ENCODE data around the gene SRRM2. TPM values are rescaled to one million over a fixed set of nuclear protein-coding genes. Genes with fewer than 3 reads are reported as not detected.
"Not testable (repeated sequence)": the region's sequence is repeated elsewhere in the genome, so short reads cannot be mapped to it uniquely, and the experiment has no call there.

SRRM2 gene
- total RNA-seq, 1 experiment from 2014 or later: 127 TPM

DNA sequence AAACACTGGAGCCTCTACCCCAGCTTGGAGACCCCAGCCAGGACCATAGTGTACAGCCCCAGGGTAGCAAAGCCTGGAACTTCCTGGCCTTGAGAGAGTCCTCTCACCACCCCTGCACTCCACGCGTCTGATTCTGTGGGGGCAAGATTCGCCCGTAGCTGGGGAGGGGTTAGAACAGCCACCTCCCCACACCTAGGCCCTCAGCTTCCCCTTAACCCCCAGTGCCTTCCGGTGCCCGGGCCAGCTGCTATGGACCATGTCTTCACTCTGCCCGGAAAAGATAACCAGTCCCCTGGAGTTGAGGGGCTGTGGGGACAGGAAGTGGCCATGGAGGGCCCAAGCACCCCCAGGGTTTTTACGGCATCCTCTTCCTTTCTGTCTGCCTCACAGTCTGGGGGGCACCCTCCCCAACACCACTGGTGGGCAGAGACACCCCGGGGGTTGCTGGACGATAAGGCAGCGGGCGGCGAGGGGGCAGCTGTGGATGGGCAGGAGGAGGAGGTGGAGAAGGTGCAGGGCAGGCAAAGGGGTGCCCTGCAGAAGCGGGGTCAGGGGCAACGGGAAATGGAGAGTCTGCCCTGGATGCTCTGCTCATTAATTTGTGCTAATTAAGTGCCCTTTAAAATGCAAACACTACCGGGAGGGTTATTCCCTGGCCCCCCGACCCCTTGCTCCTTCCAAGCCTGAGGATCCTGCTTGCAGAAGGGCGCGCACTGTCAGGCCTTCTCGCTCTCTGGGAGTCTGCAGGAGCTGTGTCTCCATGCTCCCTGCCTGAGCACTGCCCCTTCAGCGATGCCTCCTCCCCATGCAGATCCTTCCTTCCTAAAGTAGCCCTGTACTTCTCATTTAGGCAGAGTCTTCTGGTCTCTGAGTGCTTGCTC lies 34.8 kb upstream of the SRRM2 start:
- Histone ChIP-seq H3K4me2 (ENCODE audit: low read depth, low read length, poor library complexity, severe bottlenecking) (no peak overlapping the region), H3K4me3 (ENCODE audit: low read length) (no peak overlapping the region), H3K9me2 (replicated peaks; ENCODE audit: insufficient read depth, low read length) (no peaks in the 10 kb centered on the region)

DNA sequence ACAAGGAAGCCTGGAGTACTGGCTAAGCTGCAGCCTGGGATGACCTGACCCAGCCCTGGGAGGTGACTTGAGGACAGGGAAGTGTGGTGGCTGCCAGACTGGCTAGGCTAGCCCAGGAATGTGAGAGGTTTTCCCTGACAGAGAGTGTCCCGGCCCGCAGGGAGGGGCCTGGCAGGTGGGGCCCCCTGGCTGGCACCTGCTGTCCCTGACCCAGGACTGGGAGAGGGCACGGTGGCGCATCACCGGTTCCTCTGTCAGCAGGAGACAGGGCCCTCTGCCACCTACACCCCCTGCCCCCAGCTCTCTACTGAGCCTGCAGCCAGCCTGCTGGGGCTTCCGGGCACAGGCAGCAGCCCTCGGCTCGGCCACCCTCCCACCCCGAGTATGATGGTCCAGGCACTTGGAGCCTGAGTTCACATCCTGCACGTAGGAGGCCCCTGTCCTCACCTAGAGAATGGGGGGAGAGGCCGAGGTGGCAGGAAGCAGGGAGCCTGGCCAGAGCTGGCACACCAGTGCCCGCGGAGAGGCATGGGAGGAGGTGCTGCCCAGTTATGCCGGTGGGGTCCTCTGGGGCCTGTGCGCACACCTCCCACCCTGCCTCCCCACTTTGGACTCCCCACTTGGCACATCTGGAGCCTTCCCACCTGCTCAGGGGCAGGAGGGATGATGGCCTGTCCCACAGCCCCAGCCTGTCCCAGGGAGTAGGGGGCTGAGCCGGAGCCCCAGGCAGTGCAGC lies 32.9 kb upstream of the SRRM2 start:
- no peaks in the 10 kb centered on the region for H3K79me2 ChIP-seq (ENCODE audit: low read length)
- no peaks in the 10 kb centered on the region for H3K36me3 ChIP-seq (ENCODE audit: insufficient read depth, low read length)
- no peak for DNase-seq
- H3K4me2 ChIP-seq (ENCODE audit: low read depth, low read length, poor library complexity, severe bottlenecking): peak overlapping the region; percentile 76
- H3K4me3 ChIP-seq (ENCODE audit: low read length): peak overlapping the region; percentile 36; the same call in 1 of the 2 replicates
- H3K9ac ChIP-seq (ENCODE audit: low read length): no peak overlapping the region
- no peaks in the 10 kb centered on the region for H3K9me2 ChIP-seq (replicated peaks; ENCODE audit: insufficient read depth, low read length)
- H3K4me1 ChIP-seq (ENCODE audit: low read length): peaks cover 25% of the 10 kb centered on the region
- H2AFZ ChIP-seq (ENCODE audit: low read length): no peak overlapping the region
- no peaks in the 10 kb centered on the region for H3K9me3 ChIP-seq (ENCODE audit: low read length)
- H3K27me3 ChIP-seq (ENCODE audit: low read length): no peaks in the 10 kb centered on the region
- H4K20me1 ChIP-seq (ENCODE audit: insufficient read depth, low read depth, low read length): peaks cover 5% of the 10 kb centered on the region; the same call in 1 of the 2 replicates
- no peak overlapping the region for H3K27ac ChIP-seq (ENCODE audit: low read length)

More for the DNA sequence above, 34.8 kb upstream of the SRRM2 start:
- Histone ChIP-seq H3K79me2 (ENCODE audit: low read length) (no peaks in the 10 kb centered on the region), H3K9me3 (ENCODE audit: low read length) (no peaks in the 10 kb centered on the region), H3K36me3 (ENCODE audit: insufficient read depth, low read length) (no peaks in the 10 kb centered on the region), H3K27me3 (ENCODE audit: low read length) (no peaks in the 10 kb centered on the region), H2AFZ (ENCODE audit: low read length) (no peak overlapping the region), H3K4me1 (ENCODE audit: low read length) (peaks cover 25% of the 10 kb centered on the region), H3K27ac (ENCODE audit: low read length) (no peak overlapping the region), H4K20me1 (ENCODE audit: insufficient read depth, low read depth, low read length) (peaks cover 5% of the 10 kb centered on the region; the same call in 1 of the 2 replicates), H3K9ac (ENCODE audit: low read length) (no peak overlapping the region)
- no peak for DNase-seq

DNA sequence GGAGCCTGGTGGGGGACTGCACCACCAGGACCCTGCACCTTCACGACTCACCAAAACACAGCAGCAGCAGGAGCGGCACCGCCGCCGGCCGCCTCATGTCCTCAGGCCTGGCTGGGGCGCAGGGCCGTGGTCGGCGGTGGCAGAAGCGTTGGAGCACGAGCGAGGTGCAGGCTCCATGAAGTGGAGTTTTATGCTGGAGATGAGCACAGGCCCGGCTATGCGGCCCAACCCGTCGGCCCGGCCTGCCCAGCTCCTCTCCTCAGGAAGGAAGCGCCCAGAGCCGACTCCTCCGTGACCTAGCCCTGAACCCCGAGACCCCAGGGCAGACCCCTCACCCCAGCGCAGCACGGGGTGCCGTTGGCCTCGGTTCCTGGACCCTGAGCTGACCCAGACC lies 32.4 kb upstream of the SRRM2 start, which contains the start of gene PRSS27:
Gene PRSS27, minus strand, starts transcription at position 161 of the 394 bp plus-strand sequence. Its CDS starts 64 bp downstream, at position 97.
- Histone ChIP-seq H3K79me2 (ENCODE audit: low read length) (no peaks in the 10 kb centered on the region), H3K27ac (ENCODE audit: low read length) (no peak within 1 kb of the TSS), H3K4me2 (ENCODE audit: low read depth, low read length, poor library complexity, severe bottlenecking) (peak within 1 kb of the TSS; percentile 76), H3K4me3 (ENCODE audit: low read length) (peak within 1 kb of the TSS; percentile 66), H3K9me3 (ENCODE audit: low read length) (no peaks in the 10 kb centered on the region), H3K9ac (ENCODE audit: low read length) (peak within 1 kb of the TSS; percentile 84), H2AFZ (ENCODE audit: low read length) (peak within 1 kb of the TSS; percentile 79; the same call in 1 of the 2 replicates), H4K20me1 (ENCODE audit: insufficient read depth, low read depth, low read length) (peaks cover 2% of the 10 kb centered on the region; the same call in 1 of the 2 replicates), H3K36me3 (ENCODE audit: insufficient read depth, low read length) (no peaks in the 10 kb centered on the region), H3K9me2 (replicated peaks; ENCODE audit: insufficient read depth, low read length) (no peaks in the 10 kb centered on the region), H3K27me3 (ENCODE audit: low read length) (no peaks in the 10 kb centered on the region), H3K4me1 (ENCODE audit: low read length) (peaks cover 25% of the 10 kb centered on the region)
- no peak for DNase-seq

DNA sequence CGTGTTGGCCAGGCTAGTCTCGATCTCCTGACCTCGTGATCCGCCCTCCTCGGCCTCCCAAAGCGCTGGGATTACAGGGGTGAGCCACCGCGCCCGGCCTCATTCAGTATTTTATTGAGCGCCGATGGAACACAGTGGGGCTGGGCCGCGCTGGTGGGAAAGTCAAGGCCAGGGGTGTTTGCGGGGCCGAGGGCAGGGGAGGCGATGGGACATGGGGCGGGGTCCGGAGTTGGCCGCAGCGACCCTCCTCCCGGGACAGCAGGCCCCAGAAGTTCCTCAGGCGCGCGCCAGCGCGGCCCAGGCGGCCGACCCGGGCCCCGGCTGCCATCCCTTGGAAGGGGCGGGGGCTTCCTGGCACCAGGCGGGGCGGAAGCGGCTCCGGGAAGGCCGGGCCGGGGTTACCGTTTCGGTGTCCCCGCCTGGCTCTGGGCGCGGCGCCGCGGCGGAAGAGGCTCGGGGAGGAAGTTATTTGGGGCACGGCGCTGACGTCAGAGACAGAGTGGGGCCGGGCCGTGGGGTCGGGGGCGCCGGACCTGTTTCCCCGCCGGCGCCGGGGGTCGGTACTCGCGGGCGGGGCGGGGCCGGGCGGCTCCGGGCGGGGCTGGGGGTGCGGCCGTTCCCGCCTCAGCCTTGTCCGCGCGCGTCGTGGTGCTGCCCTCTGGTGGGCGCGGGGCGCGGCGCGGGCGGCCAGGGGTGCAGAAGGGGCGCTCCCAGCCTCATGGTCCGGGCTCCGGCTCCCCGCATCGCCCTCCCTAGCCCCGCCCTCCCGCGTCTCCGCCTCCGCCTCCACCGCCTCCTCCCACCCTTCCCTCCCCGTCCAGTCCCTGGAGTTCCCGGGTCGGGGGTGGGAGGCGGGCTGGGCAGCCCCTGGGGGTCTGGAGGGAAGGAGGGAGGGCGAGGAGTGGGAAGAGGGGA lies 31.5 kb upstream of the SRRM2 start:
- H4K20me1 ChIP-seq (ENCODE audit: insufficient read depth, low read depth, low read length): no peaks in the 10 kb centered on the region
- H3K4me1 ChIP-seq (ENCODE audit: low read length): peaks cover 16% of the 10 kb centered on the region
- peak overlapping the region; percentile 66 for H3K4me3 ChIP-seq (ENCODE audit: low read length)
- no peaks in the 10 kb centered on the region for H3K9me3 ChIP-seq (ENCODE audit: low read length)
- H3K27me3 ChIP-seq (ENCODE audit: low read length): no peaks in the 10 kb centered on the region
- no peaks in the 10 kb centered on the region for H3K36me3 ChIP-seq (ENCODE audit: insufficient read depth, low read length)
- no peaks in the 10 kb centered on the region for H3K79me2 ChIP-seq (ENCODE audit: low read length)
- H3K27ac ChIP-seq (ENCODE audit: low read length): no peak overlapping the region
- H2AFZ ChIP-seq (ENCODE audit: low read length): peak overlapping the region; percentile 79
- peak overlapping the region; percentile 84 for H3K9ac ChIP-seq (ENCODE audit: low read length)
- peak overlapping the region; percentile 76 for H3K4me2 ChIP-seq (ENCODE audit: low read depth, low read length, poor library complexity, severe bottlenecking)
- peak; percentile 96 for DNase-seq
- no peaks in the 10 kb centered on the region for H3K9me2 ChIP-seq (replicated peaks; ENCODE audit: insufficient read depth, low read length)

DNA sequence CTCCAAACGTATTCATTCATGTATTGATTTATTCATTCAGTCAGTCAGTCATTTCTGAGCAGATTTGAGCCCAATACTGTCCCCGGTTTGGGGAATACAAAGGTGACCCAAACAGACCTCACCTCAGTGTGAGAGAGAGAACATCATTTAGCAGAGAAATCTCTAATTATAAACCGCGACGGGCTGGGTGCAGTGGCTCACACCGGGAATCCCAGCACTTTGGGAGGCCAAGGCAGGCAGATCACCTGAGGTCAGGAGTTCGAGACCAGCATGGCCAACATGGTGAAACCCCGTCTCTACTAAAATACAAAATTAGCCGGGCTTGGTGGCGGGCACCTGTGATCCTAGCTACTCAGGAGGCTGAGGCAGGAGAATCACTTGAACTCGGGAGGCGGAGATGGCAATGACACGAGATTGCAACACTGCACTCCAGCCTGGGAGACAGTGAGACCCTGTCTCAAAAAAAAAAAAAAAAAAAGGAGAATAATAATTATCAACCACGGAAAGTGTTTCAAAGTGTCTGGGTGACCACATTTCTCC lies 30.7 kb upstream of the SRRM2 start:
- H3K9me2 ChIP-seq (replicated peaks; ENCODE audit: insufficient read depth, low read length); H3K36me3 ChIP-seq (ENCODE audit: insufficient read depth, low read length); H3K9me3 ChIP-seq (ENCODE audit: low read length); H3K27ac ChIP-seq (ENCODE audit: low read length); H3K27me3 ChIP-seq (ENCODE audit: low read length); H4K20me1 ChIP-seq (ENCODE audit: insufficient read depth, low read depth, low read length); H3K79me2 ChIP-seq (ENCODE audit: low read length): not testable (repeated sequence)
- Histone ChIP-seq H3K4me1 (ENCODE audit: low read length) (peaks cover 15% of the 10 kb centered on the region), H2AFZ (ENCODE audit: low read length) (peak overlapping the region; percentile 72), H3K4me3 (ENCODE audit: low read length) (peak overlapping the region; percentile 66), H3K4me2 (ENCODE audit: low read depth, low read length, poor library complexity, severe bottlenecking) (peak overlapping the region; percentile 76), H3K9ac (ENCODE audit: low read length) (peak overlapping the region; percentile 84)
- peak; percentile 49 for DNase-seq

DNA sequence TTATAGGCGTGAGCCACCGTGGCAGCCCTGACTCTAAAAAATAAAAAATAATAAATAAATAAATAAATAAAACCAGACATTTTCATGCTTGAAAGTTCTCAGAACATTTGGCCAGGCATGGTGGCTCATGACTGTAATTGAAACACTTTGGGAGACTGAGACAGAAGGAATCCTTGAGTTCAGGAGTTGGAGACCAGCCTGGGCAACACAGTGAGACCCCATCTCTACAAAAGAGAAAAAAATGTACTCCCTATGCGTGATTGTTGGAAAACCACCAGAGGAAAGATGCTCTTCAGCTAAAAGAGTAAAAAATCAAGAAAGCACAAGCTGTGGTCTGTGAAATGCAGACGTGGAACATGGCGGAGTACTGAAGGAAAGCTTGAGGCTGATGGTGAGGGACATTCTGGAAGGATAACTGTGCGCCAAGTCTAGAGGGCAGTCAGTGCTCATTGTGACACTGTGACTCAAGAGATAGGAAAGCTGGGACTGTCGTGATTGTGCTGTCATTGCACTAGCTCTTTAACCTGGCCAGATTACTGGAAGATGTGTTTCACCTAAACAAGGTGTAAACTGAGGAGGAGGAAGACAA lies 28.3 kb upstream of the SRRM2 start:
- H3K4me1 ChIP-seq (ENCODE audit: low read length): peaks cover 15% of the 10 kb centered on the region
- no peak overlapping the region for H3K27ac ChIP-seq (ENCODE audit: low read length)
- no peak overlapping the region for H3K9ac ChIP-seq (ENCODE audit: low read length)
- no peaks in the 10 kb centered on the region for H3K9me2 ChIP-seq (replicated peaks; ENCODE audit: insufficient read depth, low read length)
- no peak overlapping the region for H3K4me2 ChIP-seq (ENCODE audit: low read depth, low read length, poor library complexity, severe bottlenecking)
- no peak overlapping the region for H2AFZ ChIP-seq (ENCODE audit: low read length)
- H3K4me3 ChIP-seq (ENCODE audit: low read length): no peak overlapping the region
- H3K27me3 ChIP-seq (ENCODE audit: low read length): no peaks in the 10 kb centered on the region
- H3K9me3 ChIP-seq (ENCODE audit: low read length): no peaks in the 10 kb centered on the region
- no peaks in the 10 kb centered on the region for H3K79me2 ChIP-seq (ENCODE audit: low read length)
- no peak for DNase-seq
- no peaks in the 10 kb centered on the region for H3K36me3 ChIP-seq (ENCODE audit: insufficient read depth, low read length)
- H4K20me1 ChIP-seq (ENCODE audit: insufficient read depth, low read depth, low read length): no peaks in the 10 kb centered on the region

DNA sequence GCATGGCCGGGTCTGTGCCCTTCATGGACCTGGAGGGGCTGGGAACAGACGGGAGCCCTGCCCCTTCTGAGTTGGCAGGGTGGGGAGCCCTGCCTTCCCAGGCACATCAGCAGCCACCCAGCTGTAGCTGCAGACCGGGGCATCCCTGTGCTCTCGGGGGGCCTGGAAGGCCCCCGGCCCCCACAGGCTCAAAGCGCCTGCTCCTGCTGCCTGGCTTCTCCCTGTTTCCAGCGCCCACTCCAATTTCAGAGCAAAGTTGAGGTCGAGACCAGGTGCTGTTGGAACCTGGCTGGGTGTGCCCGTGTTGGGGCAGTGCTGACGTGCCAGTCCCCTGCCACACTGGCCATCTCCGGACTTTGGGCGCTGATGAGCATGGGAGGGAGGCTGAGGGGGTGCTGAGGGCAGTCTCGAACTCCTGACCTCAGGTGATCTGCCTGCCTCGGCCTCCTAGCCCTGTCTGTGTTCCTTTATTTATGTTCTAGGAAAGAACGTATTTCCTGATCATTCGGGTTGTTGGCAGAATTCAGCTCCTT lies 27.6 kb upstream of the SRRM2 start:
- H3K4me1 ChIP-seq (ENCODE audit: low read length): peaks cover 12% of the 10 kb centered on the region
- no peaks in the 10 kb centered on the region for H3K27me3 ChIP-seq (ENCODE audit: low read length)
- H3K79me2 ChIP-seq (ENCODE audit: low read length): no peaks in the 10 kb centered on the region
- no peaks in the 10 kb centered on the region for H3K36me3 ChIP-seq (ENCODE audit: insufficient read depth, low read length)
- H3K9ac ChIP-seq (ENCODE audit: low read length): no peak overlapping the region
- H3K27ac ChIP-seq (ENCODE audit: low read length): no peak overlapping the region
- H2AFZ ChIP-seq (ENCODE audit: low read length): no peak overlapping the region
- H3K4me3 ChIP-seq (ENCODE audit: low read length): no peak overlapping the region
- H3K9me3 ChIP-seq (ENCODE audit: low read length): no peaks in the 10 kb centered on the region
- DNase-seq: no peak
- H3K4me2 ChIP-seq (ENCODE audit: low read depth, low read length, poor library complexity, severe bottlenecking): no peak overlapping the region
- no peaks in the 10 kb centered on the region for H3K9me2 ChIP-seq (replicated peaks; ENCODE audit: insufficient read depth, low read length)
- no peaks in the 10 kb centered on the region for H4K20me1 ChIP-seq (ENCODE audit: insufficient read depth, low read depth, low read length)
